ENCODE measurements around the gene ANKRD18A. TPM values are rescaled to one million over a fixed set of nuclear protein-coding genes. Genes with fewer than 3 reads are reported as not detected.

ANKRD18A gene
- total and polyA plus RNA-seq, 2 experiments from 2014 or later = 3.7 to 5.0 TPM

- H3K27me3 ChIP-seq = no peaks in the 10 kb centered on the region
- no peaks in the 10 kb centered on the region for H3K36me3 ChIP-seq
- H3K4me3 ChIP-seq = no peak overlapping the region
- no peaks in the 10 kb centered on the region for H3K4me1 ChIP-seq (ENCODE audit: low read depth)
- DNase-seq (ENCODE audit: low read depth in 1 of 2, low spot score in 1 of 2) = no peak
- no peak overlapping the region for H3K27ac ChIP-seq
- no peak for TF ChIP-seq CTCF (IDR thresholded peaks at IDR 0.05; ENCODE audit: low read depth, low read length)
- H3K9me3 ChIP-seq (ENCODE audit: low read depth) = no peaks in the 10 kb centered on the region
Observed at GRCh38 chr9:38529317-38529716, 91.1 kb downstream of the ANKRD18A start.

- Histone ChIP-seq H3K4me1 (ENCODE audit: low read depth) (no peaks in the 10 kb centered on the region), H3K27ac (no peak overlapping the region), H3K9me3 (ENCODE audit: low read depth) (no peaks in the 10 kb centered on the region), H3K4me3 (no peak overlapping the region), H3K27me3 (no peaks in the 10 kb centered on the region), H3K36me3 (no peaks in the 10 kb centered on the region)
- no peak for TF ChIP-seq CTCF (IDR thresholded peaks at IDR 0.05; ENCODE audit: low read depth, low read length)
- DNase-seq (ENCODE audit: low read depth in 1 of 2, low spot score in 1 of 2) = no peak
Observed at GRCh38 chr9:38527503-38527902, 92.9 kb downstream of the ANKRD18A start.

DNA sequence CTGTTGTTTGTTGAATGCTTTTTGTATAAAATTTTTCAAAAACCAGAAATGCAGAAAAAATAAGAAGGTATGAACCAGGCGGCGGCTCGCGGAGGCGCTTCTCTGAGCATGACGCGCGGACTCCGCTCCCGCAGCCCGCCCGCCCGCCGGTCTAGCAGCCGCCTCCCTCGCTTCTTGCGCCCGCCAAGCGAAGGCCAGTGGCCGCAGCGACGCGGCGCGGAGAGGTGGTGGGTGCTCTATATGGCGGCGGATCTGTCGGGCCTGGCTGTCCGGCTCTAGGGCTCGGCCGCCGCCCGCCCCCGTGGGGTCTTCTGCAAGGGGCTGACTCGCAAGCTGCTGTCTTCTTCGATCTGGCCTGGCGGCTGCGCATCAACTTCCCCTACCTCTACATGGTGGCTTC is 93.8 kb downstream of the ANKRD18A start:
- Histone ChIP-seq H3K4me1 (ENCODE audit: low read depth) (no peaks in the 10 kb centered on the region), H3K36me3 (no peaks in the 10 kb centered on the region), H3K4me3 (no peak overlapping the region), H3K27me3 (no peaks in the 10 kb centered on the region), H3K9me3 (ENCODE audit: low read depth) (no peaks in the 10 kb centered on the region), H3K27ac (no peak overlapping the region)
- DNase-seq (ENCODE audit: low read depth in 1 of 2, low spot score in 1 of 2) = no peak
- no peak for TF ChIP-seq CTCF (IDR thresholded peaks at IDR 0.05; ENCODE audit: low read depth, low read length)

- Histone ChIP-seq H3K4me1 (ENCODE audit: low read depth) (no peaks in the 10 kb centered on the region), H3K36me3 (no peaks in the 10 kb centered on the region), H3K9me3 (ENCODE audit: low read depth) (no peaks in the 10 kb centered on the region), H3K27ac (no peak overlapping the region), H3K4me3 (no peak overlapping the region), H3K27me3 (no peaks in the 10 kb centered on the region)
- no peak for TF ChIP-seq CTCF (IDR thresholded peaks at IDR 0.05; ENCODE audit: low read depth, low read length)
- no peak for DNase-seq (ENCODE audit: low read depth in 1 of 2, low spot score in 1 of 2)
Observed at GRCh38 chr9:38523121-38523520, 97.3 kb downstream of the ANKRD18A start.

- Histone ChIP-seq H3K4me1 (ENCODE audit: low read depth) (no peaks in the 10 kb centered on the region), H3K4me3 (no peak overlapping the region)
Observed at GRCh38 chr9:38521762-38522161, 98.6 kb downstream of the ANKRD18A start.

More at GRCh38 chr9:38521762-38522161, 98.6 kb downstream of the ANKRD18A start:
- H3K36me3 ChIP-seq = no peaks in the 10 kb centered on the region
- no peak overlapping the region for H3K27ac ChIP-seq
- TF ChIP-seq CTCF (IDR thresholded peaks at IDR 0.05; ENCODE audit: low read depth, low read length) = no peak
- DNase-seq (ENCODE audit: low read depth in 1 of 2, low spot score in 1 of 2) = no peak
- no peaks in the 10 kb centered on the region for H3K9me3 ChIP-seq (ENCODE audit: low read depth)
- no peaks in the 10 kb centered on the region for H3K27me3 ChIP-seq

Other genes with a start within 250 kb of the ANKRD18A start
- gene ALDH1B1, start 227.9 kb downstream of the ANKRD18A start, total RNA-seq = 24.7 and 31.7 TPM in 2 replicates
- 34.7 and 51.6 TPM in 2 replicates for gene ALDH1B1, start 227.9 kb downstream of the ANKRD18A start, polyA plus RNA-seq
- 12.6 and 24.2 TPM in 2 replicates for gene IGFBPL1, start 196.1 kb downstream of the ANKRD18A start, total RNA-seq
- 2.0 and 4.2 TPM in 2 replicates for gene IGFBPL1, start 196.1 kb downstream of the ANKRD18A start, polyA plus RNA-seq
- gene FAM240B, start 99.5 kb upstream of the ANKRD18A start, total RNA-seq = not detected in 2 replicates
- gene FAM240B, start 99.5 kb upstream of the ANKRD18A start, polyA plus RNA-seq = not detected in 2 replicates

Data from cardiac muscle cell (in vitro differentiated cells and primary cell).